Glutamatergic neuron (in vitro differentiated cells): ENCODE results near the gene TMOD1. TPM values are rescaled to one million over a fixed set of nuclear protein-coding genes. Genes with fewer than 3 reads are reported as not detected.

Experiments
- DNase-seq: peaks from one replicate; pipeline ENCODE4 v3.0.0; 2022
- H3K27ac Mint-ChIP-seq: one replicate; pipeline ENCODE4 v1.8.0; 2020; ENCODE audit warnings: mild to moderate bottlenecking, mixed read lengths, inconsistent platforms; ENCODE audit not compliant: unreplicated experiment
- H3K27me3 Mint-ChIP-seq: one replicate; pipeline ENCODE4 v1.8.0; 2020; ENCODE audit warnings: mild to moderate bottlenecking, moderate library complexity, mixed read lengths, inconsistent platforms; ENCODE audit not compliant: unreplicated experiment
- H3K36me3 Mint-ChIP-seq: one replicate; pipeline ENCODE4 v1.8.0; 2020; ENCODE audit warnings: mild to moderate bottlenecking, mixed read lengths, inconsistent platforms; ENCODE audit not compliant: unreplicated experiment
- H3K4me1 Mint-ChIP-seq: one replicate; pipeline ENCODE4 v1.8.0; 2020; ENCODE audit warnings: mild to moderate bottlenecking, low read depth, mixed read lengths, inconsistent platforms; ENCODE audit not compliant: unreplicated experiment
- H3K4me3 Mint-ChIP-seq: one replicate; pipeline ENCODE4 v1.8.0; 2020; ENCODE audit warnings: mild to moderate bottlenecking, mixed read lengths, inconsistent platforms; ENCODE audit not compliant: unreplicated experiment
- H3K9me3 Mint-ChIP-seq: one replicate; pipeline ENCODE4 v1.8.0; 2020; ENCODE audit warnings: mild to moderate bottlenecking, moderate library complexity, mixed read lengths, inconsistent platforms; ENCODE audit not compliant: unreplicated experiment
- total RNA-seq: library from RNA; stranded (reverse); fragmentation: NEBNext Ultra II Directional; extraction: Animal tissue kit (Norgen Biotek cat#: 25700); gene quantifications from one replicate; pipeline ENCODE4 v1.2.1, GENCODE V29; 2021; ENCODE audit not compliant: unreplicated experiment
- TF ChIP-seq, protein P1 (sequence below): fragments of 200-600 bp; sonication (generic); IDR thresholded peaks from one replicate; pipeline ENCODE4 v1.5.0; 2021; ENCODE audit not compliant: partially characterized antibody, unreplicated experiment

TMOD1 gene
- total RNA-seq, 1 donor from 2014 or later = 0.64 TPM

DNA sequence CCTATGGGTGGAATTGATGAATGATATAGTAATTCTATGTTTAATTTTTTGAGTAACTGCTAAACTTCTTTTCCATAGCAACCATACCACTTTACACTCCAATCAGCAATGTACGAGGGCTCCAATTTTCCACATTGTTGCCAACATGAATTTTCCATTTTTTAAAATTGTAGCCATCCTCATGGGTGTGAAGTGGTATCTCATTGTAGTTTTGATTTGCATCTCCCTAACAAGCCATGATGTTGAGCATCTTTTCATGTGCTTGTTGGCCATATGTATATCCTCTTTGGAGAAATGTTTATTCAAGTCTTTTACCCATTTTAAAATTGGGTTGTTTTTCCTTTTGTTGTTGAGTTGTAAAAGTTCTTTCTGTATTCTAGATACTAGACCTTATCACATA, 48.9 kb downstream of the TMOD1 start:
- no peak overlapping the region for H3K27ac Mint-ChIP-seq
- H3K4me3 Mint-ChIP-seq = no peak overlapping the region
- no peak for DNase-seq
- peaks cover 5% of the 10 kb centered on the region for H3K27me3 Mint-ChIP-seq
- H3K4me1 Mint-ChIP-seq = peaks cover 3% of the 10 kb centered on the region
- TF ChIP-seq, protein P1, sequence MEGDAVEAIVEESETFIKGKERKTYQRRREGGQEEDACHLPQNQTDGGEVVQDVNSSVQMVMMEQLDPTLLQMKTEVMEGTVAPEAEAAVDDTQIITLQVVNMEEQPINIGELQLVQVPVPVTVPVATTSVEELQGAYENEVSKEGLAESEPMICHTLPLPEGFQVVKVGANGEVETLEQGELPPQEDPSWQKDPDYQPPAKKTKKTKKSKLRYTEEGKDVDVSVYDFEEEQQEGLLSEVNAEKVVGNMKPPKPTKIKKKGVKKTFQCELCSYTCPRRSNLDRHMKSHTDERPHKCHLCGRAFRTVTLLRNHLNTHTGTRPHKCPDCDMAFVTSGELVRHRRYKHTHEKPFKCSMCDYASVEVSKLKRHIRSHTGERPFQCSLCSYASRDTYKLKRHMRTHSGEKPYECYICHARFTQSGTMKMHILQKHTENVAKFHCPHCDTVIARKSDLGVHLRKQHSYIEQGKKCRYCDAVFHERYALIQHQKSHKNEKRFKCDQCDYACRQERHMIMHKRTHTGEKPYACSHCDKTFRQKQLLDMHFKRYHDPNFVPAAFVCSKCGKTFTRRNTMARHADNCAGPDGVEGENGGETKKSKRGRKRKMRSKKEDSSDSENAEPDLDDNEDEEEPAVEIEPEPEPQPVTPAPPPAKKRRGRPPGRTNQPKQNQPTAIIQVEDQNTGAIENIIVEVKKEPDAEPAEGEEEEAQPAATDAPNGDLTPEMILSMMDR = no peak
- no peaks in the 10 kb centered on the region for H3K36me3 Mint-ChIP-seq
- H3K9me3 Mint-ChIP-seq = peaks cover 2% of the 10 kb centered on the region

DNA sequence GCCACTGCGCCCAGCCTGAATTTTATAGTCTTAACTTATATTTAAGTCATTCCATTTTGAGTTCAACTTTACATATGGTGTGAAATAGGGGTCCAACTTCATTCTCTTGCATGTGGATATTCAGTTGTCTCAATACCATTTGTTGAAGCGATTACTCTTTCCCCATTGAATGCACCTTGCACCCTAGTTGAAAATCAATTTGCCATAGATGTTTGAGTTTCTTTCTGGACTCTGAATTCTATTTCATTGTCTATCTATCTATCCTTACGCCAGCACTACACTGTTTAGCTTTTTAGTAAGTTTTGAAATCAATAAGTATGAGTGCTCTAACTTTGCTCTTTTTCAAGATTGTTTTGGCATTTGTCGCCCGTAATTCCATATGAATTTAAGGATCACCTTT, 49.8 kb downstream of the TMOD1 start:
- no peak for DNase-seq

DNA sequence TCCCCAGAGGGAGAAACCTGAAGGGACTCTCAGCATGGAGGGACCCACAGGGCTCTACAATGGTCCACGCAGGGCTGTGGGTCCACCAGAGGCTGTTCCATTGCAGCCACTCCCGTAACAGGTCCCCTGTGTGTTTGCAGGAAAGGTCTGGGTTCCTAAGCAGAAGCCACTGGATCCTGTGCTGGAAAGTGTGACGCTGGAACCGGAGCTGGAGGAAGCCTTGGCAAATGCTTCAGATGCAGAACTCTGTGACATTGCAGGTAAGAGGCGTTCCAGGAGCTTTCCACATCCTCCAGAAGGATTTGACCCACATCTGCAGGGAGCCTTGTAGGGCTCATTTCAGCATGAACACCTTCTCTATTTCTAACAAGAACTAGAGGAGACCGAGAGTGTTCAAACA, 51.7 kb downstream of the TMOD1 start:
- peaks cover 2% of the 10 kb centered on the region for H3K9me3 Mint-ChIP-seq
- TF ChIP-seq, protein P1 = no peak
- H3K27me3 Mint-ChIP-seq = peaks cover 4% of the 10 kb centered on the region
- no peak overlapping the region for H3K27ac Mint-ChIP-seq
- H3K4me3 Mint-ChIP-seq = no peak overlapping the region
- no peak for DNase-seq
- no peaks in the 10 kb centered on the region for H3K36me3 Mint-ChIP-seq
- H3K4me1 Mint-ChIP-seq = peaks cover 8% of the 10 kb centered on the region

More for the DNA sequence above, 49.8 kb downstream of the TMOD1 start:
- peaks cover 6% of the 10 kb centered on the region for H3K27me3 Mint-ChIP-seq
- H3K27ac Mint-ChIP-seq = no peak overlapping the region
- no peaks in the 10 kb centered on the region for H3K36me3 Mint-ChIP-seq
- peaks cover 2% of the 10 kb centered on the region for H3K9me3 Mint-ChIP-seq
- H3K4me3 Mint-ChIP-seq = no peak overlapping the region
- TF ChIP-seq, protein P1 = no peak
- peaks cover 5% of the 10 kb centered on the region for H3K4me1 Mint-ChIP-seq

DNA sequence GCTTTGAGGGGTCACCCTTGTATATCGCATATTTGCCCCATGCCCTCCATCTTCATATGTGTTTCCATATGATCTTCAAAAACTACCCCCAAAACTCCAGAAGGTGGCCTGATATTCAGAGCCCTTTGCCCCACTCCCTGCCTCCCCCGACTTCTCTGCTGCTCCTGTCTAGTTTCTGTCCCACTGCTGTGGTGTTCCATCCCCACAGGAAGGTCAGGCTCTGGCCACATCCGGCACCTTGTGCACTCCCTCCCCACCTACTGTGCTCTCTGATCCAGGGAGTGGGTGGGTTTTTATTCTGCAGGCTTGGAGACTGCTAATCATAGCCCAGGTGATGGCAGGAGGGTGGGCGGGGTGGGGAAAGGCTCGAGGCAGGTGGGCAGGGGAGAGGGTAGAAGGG, 52.4 kb downstream of the TMOD1 start:
- no peak overlapping the region for H3K4me3 Mint-ChIP-seq
- TF ChIP-seq, protein P1 = no peak

DNA sequence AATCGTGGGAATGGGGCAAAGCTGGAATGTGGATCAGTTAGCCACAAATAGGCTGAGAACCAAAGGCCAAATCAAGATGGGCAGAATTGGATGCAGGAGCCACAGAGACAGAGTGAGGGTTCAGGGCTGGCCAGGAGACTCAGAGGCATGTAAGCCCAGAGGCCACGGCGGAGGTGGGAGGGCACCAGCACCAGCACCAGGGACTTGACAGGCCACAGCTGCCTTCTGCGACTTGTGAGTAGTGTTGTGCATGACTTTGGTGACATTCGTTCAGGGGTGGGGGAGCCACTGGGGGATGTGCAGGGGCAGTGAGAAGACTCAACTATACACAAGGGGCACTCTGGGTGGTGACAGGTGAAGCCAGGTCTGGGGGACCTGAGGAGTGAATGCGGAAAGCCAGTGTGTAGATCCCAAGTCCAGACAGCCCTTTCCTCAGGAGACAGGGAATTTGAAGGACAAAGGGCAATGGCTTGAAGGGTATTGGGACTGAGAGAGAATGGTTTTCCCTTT, 53.2 kb downstream of the TMOD1 start:
- peaks cover 9% of the 10 kb centered on the region for H3K4me1 Mint-ChIP-seq
- H3K27me3 Mint-ChIP-seq = peaks cover 4% of the 10 kb centered on the region
- H3K4me3 Mint-ChIP-seq = no peak overlapping the region

More for the DNA sequence above, 52.4 kb downstream of the TMOD1 start:
- Mint-ChIP-seq H3K4me1 (peaks cover 9% of the 10 kb centered on the region), H3K9me3 (peaks cover 2% of the 10 kb centered on the region), H3K27me3 (peaks cover 4% of the 10 kb centered on the region), H3K36me3 (no peaks in the 10 kb centered on the region), H3K27ac (no peak overlapping the region)
- DNase-seq = no peak

More for the DNA sequence above, 53.2 kb downstream of the TMOD1 start:
- no peaks in the 10 kb centered on the region for H3K36me3 Mint-ChIP-seq
- H3K9me3 Mint-ChIP-seq = peaks cover 2% of the 10 kb centered on the region
- no peak for DNase-seq
- TF ChIP-seq, protein P1 = no peak
- no peak overlapping the region for H3K27ac Mint-ChIP-seq
